RWPE1 (cell line): ENCODE results near the gene CUL4A.
A peak's percentile ranks its signal among the peaks of the same experiment; 100 is the strongest.

Experiments
- CTCF ChIA-PET: fragments of 350-600 bp; sonication (Branson Sonifier 250); formaldehyde crosslinking; extraction: SDS; loops from one replicate; lab custom pipeline; 2021; lab: Yijun Ruan, JAX
- POLR2A ChIA-PET: fragments of 400-600 bp; formaldehyde crosslinking; extraction: SDS; loops from one replicate; lab custom pipeline; 2020; ENCODE audit warnings: antibody characterized with exemption; ENCODE audit not compliant: low non-redundant PET; lab: Yijun Ruan, JAX
- DNase-seq: peaks from one replicate; pipeline ENCODE4 v3.0.0; 2012; ENCODE audit warnings: low spot score
- H3K27ac ChIP-seq: fragments of 450-650 bp; 2 replicates; pipeline ENCODE4 v1.5.1; 2017
- TF ChIP-seq, protein P1 (sequence below): fragments of 450-650 bp; conservative IDR thresholded peaks from 2 replicates; pipeline ENCODE4 v1.5.1; 2017; ENCODE audit warnings: low read depth, mild to moderate bottlenecking

CUL4A gene

DNA sequence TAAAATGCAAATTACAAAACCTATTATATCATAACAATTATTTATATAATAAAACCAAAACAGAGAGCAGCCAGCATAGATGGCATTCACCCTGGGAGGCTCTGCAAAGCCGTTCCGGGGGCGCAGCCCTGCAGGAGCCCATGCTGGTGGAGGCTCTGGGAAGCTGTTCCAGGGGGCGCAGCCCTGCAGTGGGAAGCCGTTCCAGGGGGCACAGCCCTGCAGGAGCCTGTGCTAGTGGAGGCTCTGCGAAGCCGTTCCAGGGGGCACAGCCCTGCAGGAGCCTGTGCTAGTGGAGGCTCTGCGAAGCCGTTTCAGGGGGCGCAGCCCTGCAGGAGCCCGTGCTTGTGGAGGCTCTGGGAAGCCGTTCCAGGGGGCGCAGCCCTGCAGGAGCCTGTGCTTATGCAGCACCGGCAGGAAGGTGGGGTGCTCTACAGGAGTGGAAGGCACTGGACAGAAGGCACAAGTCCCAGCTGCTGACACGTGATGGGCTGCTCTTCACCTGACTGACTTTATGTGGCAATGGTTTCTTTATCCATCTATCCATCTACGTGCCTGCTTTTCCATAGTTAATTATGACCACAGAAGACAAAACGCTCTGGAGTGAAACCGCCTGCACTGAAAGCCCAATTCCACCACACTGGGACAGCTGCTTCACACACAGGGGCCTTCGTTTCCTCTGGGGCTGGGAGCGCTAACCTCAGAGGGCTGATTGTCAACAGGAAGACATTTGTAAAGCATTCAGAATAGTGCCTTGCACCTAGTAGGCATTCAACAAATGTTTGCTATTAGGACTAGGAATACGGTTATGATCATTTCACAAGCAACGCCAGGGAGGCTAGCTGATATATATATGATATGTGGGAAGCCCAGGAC lies 24.6 kb upstream of the CUL4A start:
- no peak for DNase-seq
- TF ChIP-seq, protein P1, sequence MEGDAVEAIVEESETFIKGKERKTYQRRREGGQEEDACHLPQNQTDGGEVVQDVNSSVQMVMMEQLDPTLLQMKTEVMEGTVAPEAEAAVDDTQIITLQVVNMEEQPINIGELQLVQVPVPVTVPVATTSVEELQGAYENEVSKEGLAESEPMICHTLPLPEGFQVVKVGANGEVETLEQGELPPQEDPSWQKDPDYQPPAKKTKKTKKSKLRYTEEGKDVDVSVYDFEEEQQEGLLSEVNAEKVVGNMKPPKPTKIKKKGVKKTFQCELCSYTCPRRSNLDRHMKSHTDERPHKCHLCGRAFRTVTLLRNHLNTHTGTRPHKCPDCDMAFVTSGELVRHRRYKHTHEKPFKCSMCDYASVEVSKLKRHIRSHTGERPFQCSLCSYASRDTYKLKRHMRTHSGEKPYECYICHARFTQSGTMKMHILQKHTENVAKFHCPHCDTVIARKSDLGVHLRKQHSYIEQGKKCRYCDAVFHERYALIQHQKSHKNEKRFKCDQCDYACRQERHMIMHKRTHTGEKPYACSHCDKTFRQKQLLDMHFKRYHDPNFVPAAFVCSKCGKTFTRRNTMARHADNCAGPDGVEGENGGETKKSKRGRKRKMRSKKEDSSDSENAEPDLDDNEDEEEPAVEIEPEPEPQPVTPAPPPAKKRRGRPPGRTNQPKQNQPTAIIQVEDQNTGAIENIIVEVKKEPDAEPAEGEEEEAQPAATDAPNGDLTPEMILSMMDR, result no peak
- ChIA-PET CTCF (interaction anchor here (0.6 kb wide), 1 partner anchor 209 kb away, joined by 3 read pairs; no protein-coding TSS in a partner anchor), POLR2A (no interaction called here)
- peak overlapping the region; percentile 16; the same call in 1 of the 2 replicates for H3K27ac ChIP-seq

DNA sequence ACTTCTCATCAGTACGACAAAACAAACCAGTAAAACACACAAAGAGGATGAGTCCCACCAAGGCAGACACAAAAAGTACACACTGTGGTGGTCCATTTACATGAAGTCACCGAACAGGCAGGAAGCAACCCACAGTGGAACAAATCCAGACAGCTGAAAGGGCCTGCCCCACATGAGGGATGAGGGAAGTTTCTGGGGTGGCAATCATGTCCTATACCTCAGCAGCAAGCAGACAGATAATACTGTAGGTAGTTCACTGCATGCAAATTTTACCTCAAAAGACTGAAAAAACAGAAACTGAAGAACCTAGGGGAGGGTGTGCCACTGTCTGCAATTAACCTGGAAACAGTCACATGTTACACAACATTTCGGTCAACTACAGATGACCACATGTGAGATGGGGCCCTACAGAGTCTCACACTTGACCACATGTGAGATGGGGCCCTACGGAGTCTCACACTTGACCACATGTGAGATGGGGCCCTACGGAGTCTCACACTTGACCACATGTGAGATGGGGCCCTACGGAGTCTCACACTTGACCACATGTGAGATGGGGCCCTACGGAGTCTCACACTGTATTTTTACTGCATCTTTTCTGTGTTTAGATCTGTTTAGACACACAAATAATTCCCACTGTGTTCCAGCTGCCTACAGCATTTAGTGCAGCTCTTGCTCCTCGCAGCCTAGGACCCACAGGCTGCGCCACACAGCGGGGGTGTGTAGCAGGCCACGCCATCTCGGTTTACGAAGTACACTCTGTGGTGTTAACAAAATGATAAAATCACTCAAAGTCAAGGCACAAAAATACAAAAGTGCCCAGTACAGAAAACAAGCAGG lies 23.1 kb upstream of the CUL4A start:
- CTCF ChIA-PET, result no interaction called here
- TF ChIP-seq, protein P1, result no peak
- H3K27ac ChIP-seq, result peak overlapping the region; percentile 79
- no peak for DNase-seq
- POLR2A ChIA-PET, result no interaction called here

DNA sequence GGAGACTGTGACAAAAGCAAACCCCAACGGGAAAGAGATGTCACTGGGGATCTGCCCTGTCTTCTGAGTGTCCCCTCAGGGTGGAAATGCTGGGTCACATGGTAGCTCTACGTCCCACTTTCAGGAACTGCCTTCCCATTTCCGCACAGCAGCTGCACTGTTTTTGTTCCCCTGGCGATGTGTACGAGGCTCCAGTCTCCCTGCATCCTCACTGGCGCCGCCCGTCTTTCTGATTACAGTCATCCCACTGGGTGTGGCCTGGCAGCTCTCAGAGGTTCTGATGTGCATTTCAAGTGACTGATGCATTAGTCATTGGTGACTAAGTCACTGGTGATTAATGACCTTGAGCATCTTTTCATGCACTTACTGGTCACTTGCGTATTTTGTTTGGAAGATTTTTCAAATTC lies 22.1 kb upstream of the CUL4A start:
- TF ChIP-seq, protein P1, result no peak
- CTCF ChIA-PET, result no interaction called here
- peak overlapping the region; percentile 79 for H3K27ac ChIP-seq
- peak; percentile 97 for DNase-seq
- POLR2A ChIA-PET, result no interaction called here

DNA sequence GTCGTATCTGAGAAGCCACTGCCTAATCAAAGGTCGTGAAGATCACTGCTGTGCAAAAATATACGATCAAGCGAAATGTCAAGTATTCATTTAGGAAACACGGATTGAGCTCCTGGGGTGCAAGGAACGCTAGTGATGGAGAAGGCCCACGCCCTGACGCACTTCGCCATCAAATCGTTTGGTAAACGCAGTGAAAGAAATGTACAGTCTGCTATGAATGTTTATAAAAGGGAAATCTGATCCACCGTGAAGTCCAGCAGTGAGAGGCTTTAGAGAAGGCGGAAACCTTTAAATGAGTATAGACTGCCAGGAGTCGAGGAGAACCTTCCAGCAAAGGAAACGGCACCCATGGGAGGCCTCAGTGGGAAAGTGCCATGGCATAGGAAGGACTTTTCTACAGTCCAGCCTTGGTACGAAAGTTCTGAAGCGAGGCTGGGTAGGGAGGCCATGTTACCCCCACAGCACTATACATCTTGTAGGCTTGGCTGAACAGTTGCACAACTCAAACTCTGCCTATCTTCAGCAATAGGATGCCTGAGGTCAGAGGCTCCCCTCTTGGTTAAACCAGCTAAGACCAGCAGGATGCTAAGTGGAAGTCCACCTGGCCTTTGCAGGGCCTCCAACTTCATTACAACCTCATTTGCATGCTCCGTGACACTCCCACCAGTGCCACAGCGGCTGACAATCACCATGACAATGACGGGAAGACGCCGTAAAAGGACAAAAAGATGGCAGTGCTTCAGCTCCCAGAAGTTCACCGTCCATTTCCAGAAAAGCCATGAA lies 21.3 kb upstream of the CUL4A start:
- no peak for DNase-seq

DNA sequence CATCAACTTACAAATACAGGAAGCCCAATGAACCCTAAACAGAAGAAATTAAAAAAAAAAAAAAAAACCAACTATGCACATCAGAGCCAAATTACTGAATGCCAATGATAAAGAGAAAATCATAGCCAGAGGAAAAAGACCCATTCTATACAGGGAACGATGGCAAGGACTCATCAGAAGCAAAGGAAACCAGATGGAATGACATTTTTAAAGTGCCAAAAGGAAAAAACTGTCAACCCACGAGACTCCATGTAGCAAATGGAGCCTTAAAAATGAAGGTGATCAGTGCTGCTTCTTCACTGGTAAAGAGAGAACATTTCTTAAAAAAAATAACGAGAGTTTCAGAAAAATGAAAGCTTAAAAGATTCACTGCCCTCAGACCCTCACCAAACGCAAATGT lies 19.2 kb upstream of the CUL4A start:
- DNase-seq, result no peak
- POLR2A ChIA-PET, result no interaction called here
- CTCF ChIA-PET, result interaction anchor here (0.6 kb wide), 1 partner anchor 190 kb away, joined by 3 read pairs; no protein-coding TSS in a partner anchor
- TF ChIP-seq, protein P1, result no peak
- no peak overlapping the region for H3K27ac ChIP-seq

More for the DNA sequence above, 21.3 kb upstream of the CUL4A start:
- H3K27ac ChIP-seq, result peak overlapping the region; percentile 79
- ChIA-PET POLR2A (interaction anchor here (0.5 kb wide), 1 partner anchor 22 kb away, joined by 4 read pairs; no protein-coding TSS in a partner anchor), CTCF (interaction anchor here (0.7 kb wide), 1 partner anchor 19 kb away, joined by 3 read pairs; no protein-coding TSS in a partner anchor)
- TF ChIP-seq, protein P1, result no peak
